Left lung (tissue), 10 donors: ENCODE measurements around the gene SRD5A2. TPM values are rescaled to one million over a fixed set of nuclear protein-coding genes. Genes with fewer than 3 reads are reported as not detected.
A peak's percentile ranks its signal among the peaks of the same experiment; 100 is the strongest.

Experiments used
- ATAC-seq: fragments of 200-7000 bp; cut with Tn5 transposase; one replicate; pipeline ENCODE4 v1.9.1; 2020; ENCODE audit warnings: moderate library complexity
- DNase-seq, 4 donors: peaks; one replicate each; pipeline ENCODE4 v3.0.0-alpha.2; 2013 to 2020
- H3K27ac ChIP-seq, 2 donors: fragments of 200-600 bp; sonication (generic) in 1 of 2; one replicate each; pipeline versions ENCODE4 v1.5.0 to v1.8.0; 2020 to 2021
- H3K27me3 ChIP-seq, 2 donors: fragments of 200-600 bp; sonication (generic) in 1 of 2; one replicate each; pipeline versions ENCODE4 v1.5.0 to v1.8.0; 2020 to 2021
- H3K36me3 ChIP-seq, 2 donors: fragments of 200-600 bp; sonication (generic) in 1 of 2; one replicate each; pipeline versions ENCODE4 v1.5.0 to v1.8.0; 2020 to 2021
- H3K4me1 ChIP-seq, 2 donors: fragments of 200-600 bp; one replicate each; pipeline ENCODE4 v1.8.0; 2021
- H3K4me3 ChIP-seq, 2 donors: fragments of 200-600 bp; sonication (generic) in 1 of 2; one replicate each; pipeline versions ENCODE4 v1.5.0 to v1.8.0; 2020 to 2021; ENCODE audit warnings: mild to moderate bottlenecking in 1 of 2
- H3K9me3 ChIP-seq, 2 donors: fragments of 200-600 bp; sonication (generic) in 1 of 2; one replicate each; pipeline versions ENCODE4 v1.5.0 to v1.8.0; 2020 to 2021
- intact Hi-C, 2 donors: fragments of 100-400 bp; cut with DNase I; formaldehyde crosslinking; loops; one replicate each; pipeline versions ENCODE4 v1.11.2 to v1.14.2; 2022
- polyA plus RNA-seq, 6 donors: library from polyadenylated mRNA; unstranded; fragments of 120-200 nt; gene quantifications; one replicate each; pipeline ENCODE4 v1.2.1, GENCODE V29; 2013; ENCODE audit not compliant: insufficient read length in 6 of 6
- total RNA-seq, 2 donors: library from RNA; stranded (reverse); fragmentation: NEBNext Ultra II Directional; extraction: Animal tissue kit (Norgen Biotek cat#: 25700); gene quantifications; one replicate each; pipeline ENCODE4 v1.2.1, GENCODE V29; 2021
- TF ChIP-seq, protein P1 (sequence below), 2 donors: fragments of 200-600 bp; sonication (generic) in 1 of 2; IDR thresholded peaks; one replicate each; pipeline versions ENCODE4 v1.5.0 to v1.8.0; 2021; ENCODE audit warnings: antibody characterized with exemption in 2 of 2
- donor health status: DM: no; HTN: yes; CAD: no.
- donor health status: DM: no; HTN: no; CAD: no.

Gene SRD5A2
- total and polyA plus RNA-seq, 8 donors: 0.04 to 0.99 (median 0.46) TPM

DNA sequence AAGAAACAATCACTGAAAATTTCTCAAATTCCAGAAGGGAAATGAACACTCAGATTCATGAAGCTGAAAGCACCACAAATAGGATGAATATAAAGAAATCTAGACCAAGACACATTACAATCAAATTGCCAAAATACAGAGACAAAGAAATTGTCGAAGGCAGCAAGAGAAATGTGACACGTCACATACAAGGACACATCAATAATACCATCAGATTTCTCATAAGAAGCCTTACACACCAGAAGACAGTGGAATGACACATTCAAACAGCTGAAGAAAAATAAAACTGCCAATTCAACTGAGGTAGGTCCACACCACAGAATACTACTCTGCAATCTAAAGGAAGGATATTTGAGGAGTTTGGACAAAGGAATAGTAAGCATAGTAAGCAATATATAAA lies 27.4 kb downstream of the SRD5A2 start:
- Histone ChIP-seq H3K27me3 (no peaks in the 10 kb centered on the region), H3K27ac (no peak overlapping the region), H3K4me1 (no peaks in the 10 kb centered on the region), H3K36me3 (no peaks in the 10 kb centered on the region), H3K4me3 (no peak overlapping the region), H3K9me3 (peaks cover 0 to 36% of the 10 kb centered on the region in 2 donors)
- intact Hi-C loops: no loop called here
- DNase-seq: no peak
- TF ChIP-seq, protein P1, sequence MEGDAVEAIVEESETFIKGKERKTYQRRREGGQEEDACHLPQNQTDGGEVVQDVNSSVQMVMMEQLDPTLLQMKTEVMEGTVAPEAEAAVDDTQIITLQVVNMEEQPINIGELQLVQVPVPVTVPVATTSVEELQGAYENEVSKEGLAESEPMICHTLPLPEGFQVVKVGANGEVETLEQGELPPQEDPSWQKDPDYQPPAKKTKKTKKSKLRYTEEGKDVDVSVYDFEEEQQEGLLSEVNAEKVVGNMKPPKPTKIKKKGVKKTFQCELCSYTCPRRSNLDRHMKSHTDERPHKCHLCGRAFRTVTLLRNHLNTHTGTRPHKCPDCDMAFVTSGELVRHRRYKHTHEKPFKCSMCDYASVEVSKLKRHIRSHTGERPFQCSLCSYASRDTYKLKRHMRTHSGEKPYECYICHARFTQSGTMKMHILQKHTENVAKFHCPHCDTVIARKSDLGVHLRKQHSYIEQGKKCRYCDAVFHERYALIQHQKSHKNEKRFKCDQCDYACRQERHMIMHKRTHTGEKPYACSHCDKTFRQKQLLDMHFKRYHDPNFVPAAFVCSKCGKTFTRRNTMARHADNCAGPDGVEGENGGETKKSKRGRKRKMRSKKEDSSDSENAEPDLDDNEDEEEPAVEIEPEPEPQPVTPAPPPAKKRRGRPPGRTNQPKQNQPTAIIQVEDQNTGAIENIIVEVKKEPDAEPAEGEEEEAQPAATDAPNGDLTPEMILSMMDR (IDR thresholded peaks at IDR 0.05): no peak
- no peak for ATAC-seq

DNA sequence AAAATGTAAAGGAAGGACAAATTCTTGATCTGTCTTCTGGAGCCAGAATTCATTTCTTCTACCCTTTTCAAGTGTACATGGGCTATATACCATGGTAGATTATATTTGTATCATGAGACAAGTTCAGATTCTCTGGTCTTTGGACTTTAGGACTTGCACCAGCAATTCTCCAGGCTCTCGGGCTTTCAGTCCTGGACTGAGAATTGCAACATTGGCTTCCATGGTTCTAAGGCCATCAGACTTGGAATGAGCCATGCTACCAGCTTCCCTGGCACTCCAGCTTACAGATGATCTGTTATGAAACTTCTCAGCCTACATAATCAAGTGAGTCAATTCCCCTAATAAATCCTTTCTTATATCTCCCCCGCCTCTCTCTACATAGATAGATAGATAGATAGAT lies 33.3 kb downstream of the SRD5A2 start:
- Histone ChIP-seq H3K4me1 (no peaks in the 10 kb centered on the region), H3K27me3 (no peaks in the 10 kb centered on the region), H3K9me3 (peaks cover 0 to 27% of the 10 kb centered on the region in 2 donors), H3K4me3 (no peak overlapping the region), H3K27ac (no peak overlapping the region), H3K36me3 (no peaks in the 10 kb centered on the region)
- DNase-seq (no peak), ATAC-seq (no peak)
- TF ChIP-seq, protein P1 (IDR thresholded peaks at IDR 0.05): no peak
- intact Hi-C loops: no loop called here

GRCh38 chr2:31541853-31542252 lies 38.9 kb downstream of the SRD5A2 start:
- no peaks in the 10 kb centered on the region for H3K27me3 ChIP-seq
- H3K4me3 ChIP-seq: no peak overlapping the region
- ATAC-seq (peak; percentile 65), DNase-seq (peak in 1 of 4 donors; percentile 39)
- TF ChIP-seq, protein P1 (IDR thresholded peaks at IDR 0.05): no peak
- no peaks in the 10 kb centered on the region for H3K36me3 ChIP-seq
- H3K4me1 ChIP-seq: no peaks in the 10 kb centered on the region
- H3K9me3 ChIP-seq: peaks cover 0 to 24% of the 10 kb centered on the region in 2 donors
- intact Hi-C loops: no loop called here
- H3K27ac ChIP-seq: no peak overlapping the region

GRCh38 chr2:31539505-31539904 lies 41.2 kb downstream of the SRD5A2 start:
- no peak for ATAC-seq
- TF ChIP-seq, protein P1 (IDR thresholded peaks at IDR 0.05): no peak
- Histone ChIP-seq H3K9me3 (peaks cover 0 to 24% of the 10 kb centered on the region in 2 donors), H3K36me3 (no peaks in the 10 kb centered on the region), H3K27ac (no peak overlapping the region), H3K27me3 (no peaks in the 10 kb centered on the region), H3K4me3 (no peak overlapping the region), H3K4me1 (no peaks in the 10 kb centered on the region)
- no peak for DNase-seq
- intact Hi-C loops: no loop called here

DNA sequence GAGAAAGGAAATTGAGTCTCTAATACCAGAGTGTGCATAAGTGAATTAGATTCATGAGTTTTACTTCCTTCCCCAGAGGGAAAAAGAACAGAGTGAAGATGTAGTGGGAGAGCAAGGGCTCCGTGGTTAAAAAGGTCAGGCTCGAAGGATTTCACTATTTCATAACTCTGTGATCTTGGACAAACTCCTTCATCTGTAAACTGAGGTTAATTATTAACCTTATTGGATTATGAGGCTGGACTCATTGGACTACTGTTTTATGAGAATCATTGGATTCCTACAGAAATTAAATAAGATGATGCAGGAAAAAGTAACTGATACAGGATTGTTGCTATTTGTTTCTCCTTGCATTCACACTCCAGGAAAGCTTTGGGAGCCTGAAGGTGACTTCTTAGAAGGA lies 45.0 kb downstream of the SRD5A2 start:
- Histone ChIP-seq H3K27ac (no peak overlapping the region), H3K36me3 (no peaks in the 10 kb centered on the region), H3K27me3 (no peaks in the 10 kb centered on the region), H3K4me3 (no peak overlapping the region), H3K9me3 (no peaks in the 10 kb centered on the region), H3K4me1 (no peaks in the 10 kb centered on the region)
- intact Hi-C loops: no loop called here
- TF ChIP-seq, protein P1 (IDR thresholded peaks at IDR 0.05): no peak
- ATAC-seq: no peak
- no peak for DNase-seq
